ENCODE measurements around the gene CDC42EP4. TPM values are rescaled to one million over a fixed set of nuclear protein-coding genes. Genes with fewer than 3 reads are reported as not detected.

CDC42EP4 gene
- total and polyA plus RNA-seq, 9 of the 15 experiments (the other 6 are each of a cell fraction or from before 2014, with no cell fraction given), result 0.65 to 20.8 (median 12.3) TPM

DNA sequence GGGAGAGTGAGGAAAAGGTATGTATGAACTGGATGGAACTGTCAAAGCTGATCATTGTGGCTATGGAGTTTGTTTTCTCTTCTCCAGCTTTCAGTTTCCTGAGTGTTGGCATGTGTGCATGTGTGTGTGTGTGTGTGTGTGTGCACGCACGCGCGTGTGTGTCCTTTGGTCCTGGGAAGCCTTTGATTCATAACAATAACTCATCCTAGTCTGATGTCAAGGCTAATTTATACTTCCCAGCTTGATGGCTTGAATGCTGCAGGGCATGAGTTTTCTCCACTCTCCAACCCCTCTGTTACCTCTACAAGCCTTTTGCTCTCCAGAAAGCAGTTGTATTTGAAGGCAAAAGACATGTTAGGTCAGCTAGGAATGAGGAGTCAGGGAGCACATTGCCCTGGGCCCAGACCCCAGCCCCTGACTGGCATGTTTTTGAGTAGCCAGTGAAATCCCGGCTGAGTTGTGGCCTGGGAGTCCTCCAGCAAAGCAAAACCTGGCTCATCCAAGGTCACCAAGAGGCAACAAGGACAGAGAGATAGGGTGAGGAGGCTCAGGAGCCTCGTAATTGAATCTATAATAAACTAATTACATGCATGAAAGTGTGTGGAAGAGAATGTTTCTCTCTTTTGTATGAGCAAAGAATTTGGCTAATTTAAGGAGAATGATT, 8.9 kb upstream of the CDC42EP4 start (continued):
- TF ChIP-seq, protein P1, sequence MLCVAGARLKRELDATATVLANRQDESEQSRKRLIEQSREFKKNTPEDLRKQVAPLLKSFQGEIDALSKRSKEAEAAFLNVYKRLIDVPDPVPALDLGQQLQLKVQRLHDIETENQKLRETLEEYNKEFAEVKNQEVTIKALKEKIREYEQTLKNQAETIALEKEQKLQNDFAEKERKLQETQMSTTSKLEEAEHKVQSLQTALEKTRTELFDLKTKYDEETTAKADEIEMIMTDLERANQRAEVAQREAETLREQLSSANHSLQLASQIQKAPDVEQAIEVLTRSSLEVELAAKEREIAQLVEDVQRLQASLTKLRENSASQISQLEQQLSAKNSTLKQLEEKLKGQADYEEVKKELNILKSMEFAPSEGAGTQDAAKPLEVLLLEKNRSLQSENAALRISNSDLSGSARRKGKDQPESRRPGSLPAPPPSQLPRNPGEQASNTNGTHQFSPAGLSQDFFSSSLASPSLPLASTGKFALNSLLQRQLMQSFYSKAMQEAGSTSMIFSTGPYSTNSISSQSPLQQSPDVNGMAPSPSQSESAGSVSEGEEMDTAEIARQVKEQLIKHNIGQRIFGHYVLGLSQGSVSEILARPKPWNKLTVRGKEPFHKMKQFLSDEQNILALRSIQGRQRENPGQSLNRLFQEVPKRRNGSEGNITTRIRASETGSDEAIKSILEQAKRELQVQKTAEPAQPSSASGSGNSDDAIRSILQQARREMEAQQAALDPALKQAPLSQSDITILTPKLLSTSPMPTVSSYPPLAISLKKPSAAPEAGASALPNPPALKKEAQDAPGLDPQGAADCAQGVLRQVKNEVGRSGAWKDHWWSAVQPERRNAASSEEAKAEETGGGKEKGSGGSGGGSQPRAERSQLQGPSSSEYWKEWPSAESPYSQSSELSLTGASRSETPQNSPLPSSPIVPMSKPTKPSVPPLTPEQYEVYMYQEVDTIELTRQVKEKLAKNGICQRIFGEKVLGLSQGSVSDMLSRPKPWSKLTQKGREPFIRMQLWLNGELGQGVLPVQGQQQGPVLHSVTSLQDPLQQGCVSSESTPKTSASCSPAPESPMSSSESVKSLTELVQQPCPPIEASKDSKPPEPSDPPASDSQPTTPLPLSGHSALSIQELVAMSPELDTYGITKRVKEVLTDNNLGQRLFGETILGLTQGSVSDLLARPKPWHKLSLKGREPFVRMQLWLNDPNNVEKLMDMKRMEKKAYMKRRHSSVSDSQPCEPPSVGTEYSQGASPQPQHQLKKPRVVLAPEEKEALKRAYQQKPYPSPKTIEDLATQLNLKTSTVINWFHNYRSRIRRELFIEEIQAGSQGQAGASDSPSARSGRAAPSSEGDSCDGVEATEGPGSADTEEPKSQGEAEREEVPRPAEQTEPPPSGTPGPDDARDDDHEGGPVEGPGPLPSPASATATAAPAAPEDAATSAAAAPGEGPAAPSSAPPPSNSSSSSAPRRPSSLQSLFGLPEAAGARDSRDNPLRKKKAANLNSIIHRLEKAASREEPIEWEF (CRISPR knock-in tag; IDR thresholded peaks at IDR 0.05), result no peak
- TF ChIP-seq BACH1 (tag; IDR thresholded peaks at IDR 0.05), result no peak

GRCh38 chr17:73319766-73320165, 8.0 kb upstream of the CDC42EP4 start:
- peaks cover 23 to 27% of the 10 kb centered on the region in 2 experiments for H3K4me1 ChIP-seq (replicated peaks in 1 of 2; ENCODE audit: control insufficient read depth in 2 of 2, insufficient read depth in 2 of 2, low read length in 2 of 2)
- no peak overlapping the region for H2AFZ ChIP-seq (ENCODE audit: low read depth, low read length)
- no peak for DNase-seq (ENCODE audit: extremely low read depth in 1 of 4, low spot score in 3 of 4)
- H3K9ac ChIP-seq (ENCODE audit: insufficient read depth in 1 of 2, low read depth in 2 of 2, low read length in 2 of 2), result no peak overlapping the region
- no peaks in the 10 kb centered on the region for H3K36me3 ChIP-seq (ENCODE audit: control insufficient read depth, insufficient read depth, low read length)
- ChIA-PET CTCF (ENCODE audit: low intra/inter-chr PET ratio) (interaction anchor here (0.7 kb wide), 1 partner anchor 11 kb away, joined by 3 read pairs; no protein-coding TSS in a partner anchor), POLR2A (interaction anchor here (1.9 kb wide), 1 partner anchor 9 kb away, joined by 7 read pairs; no protein-coding TSS in a partner anchor)
- H4K20me1 ChIP-seq (replicated peaks; ENCODE audit: control insufficient read depth, insufficient read depth, low read length), result no peaks in the 10 kb centered on the region
- no peak for ATAC-seq
- H3K9me3 ChIP-seq (replicated peaks; ENCODE audit: control insufficient read depth, insufficient read depth, low read depth, low read length), result no peaks in the 10 kb centered on the region
- H3K9me1 ChIP-seq (ENCODE audit: control insufficient read depth, insufficient read depth, low read length), result peaks cover 3% of the 10 kb centered on the region
- H3K79me2 ChIP-seq (ENCODE audit: control insufficient read depth, insufficient read depth, low read length), result no peaks in the 10 kb centered on the region
- intact Hi-C loops (cut with micrococcal nuclease), result no loop called here
- no peak for FAIRE-seq
- 37% methylated on average over 3 of the region's 3 CpGs for WGBS (ENCODE audit: insufficient coverage, low coverage, missing lambda C conversion rate)
- in situ Hi-C loops (cut with MboI), result no loop called here
- H3K27ac ChIP-seq (ENCODE audit: extremely low read depth, low read depth, low read length), result no peak overlapping the region
- H3K4me3 ChIP-seq, result no peak overlapping the region
- H3K4me2 ChIP-seq (ENCODE audit: insufficient read depth, low read length), result no peak overlapping the region
- peaks cover 0 to 2% of the 10 kb centered on the region in 2 experiments; a peak in 1 of 5 replicates for H3K27me3 ChIP-seq (ENCODE audit: control insufficient read depth in 2 of 2, insufficient read depth in 2 of 2, low read length in 2 of 2)
- no TSS peak for BruUV-seq (replicated peaks)
- TF ChIP-seq JUN (IDR thresholded peaks at IDR 0.05; ENCODE audit: borderline replicate concordance, low read depth, low read length) (no peak), JUN (CRISPR knock-in tag; IDR thresholded peaks at IDR 0.05; ENCODE audit: borderline replicate concordance) (no peak), EWSR1 (IDR thresholded peaks at IDR 0.05; ENCODE audit: borderline replicate concordance, low read depth, partially characterized antibody) (no peak), FOXP4 (CRISPR knock-in tag; IDR thresholded peaks at IDR 0.05; ENCODE audit: borderline replicate concordance) (no peak), ZFP36 (IDR thresholded peaks at IDR 0.05; ENCODE audit: low read depth, low read length, partially characterized antibody) (no peak), SLC30A9 (CRISPR knock-in tag; IDR thresholded peaks at IDR 0.05) (no peak)
- TF ChIP-seq, protein P2, sequence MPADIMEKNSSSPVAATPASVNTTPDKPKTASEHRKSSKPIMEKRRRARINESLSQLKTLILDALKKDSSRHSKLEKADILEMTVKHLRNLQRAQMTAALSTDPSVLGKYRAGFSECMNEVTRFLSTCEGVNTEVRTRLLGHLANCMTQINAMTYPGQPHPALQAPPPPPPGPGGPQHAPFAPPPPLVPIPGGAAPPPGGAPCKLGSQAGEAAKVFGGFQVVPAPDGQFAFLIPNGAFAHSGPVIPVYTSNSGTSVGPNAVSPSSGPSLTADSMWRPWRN (IDR thresholded peaks at IDR 0.05; ENCODE audit: low read depth), result no peak
